Daoy (cell line): ENCODE measurements around the gene SLF2. TPM values are rescaled to one million over a fixed set of nuclear protein-coding genes. Genes with fewer than 3 reads are reported as not detected.

ENCODE experiments used
- DNase-seq: peaks from one replicate; pipeline ENCODE4 v3.0.0-alpha.2; 2015; ENCODE audit warnings: low read depth
- total RNA-seq: library from RNA; depleted of rRNA; stranded (reverse); fragments of >200 nt; shearing (Covaris generic); gene quantifications from 2 replicates; pipeline ENCODE4 v1.2.3, GENCODE V29; 2014

SLF2 gene
- total RNA-seq, 1 experiment from 2014 or later = 16.6 TPM

- DNase-seq = no peak
Measured at GRCh38 chr10:100980311-100980710, 67.5 kb downstream of the SLF2 start.

GRCh38 chr10:100980711-100981110 is 67.9 kb downstream of the SLF2 start:
- no peak for DNase-seq

- no peak for DNase-seq
Measured at GRCh38 chr10:100981178-100981772, 68.5 kb downstream of the SLF2 start.

- no peak for DNase-seq
Measured at GRCh38 chr10:100982916-100983830, 70.4 kb downstream of the SLF2 start.

GRCh38 chr10:100983868-100984671 is 71.3 kb downstream of the SLF2 start:
- DNase-seq = no peak

GRCh38 chr10:100984672-100985177 is 72.0 kb downstream of the SLF2 start:
- no peak for DNase-seq

GRCh38 chr10:100985336-100985735 is 72.6 kb downstream of the SLF2 start:
- no peak for DNase-seq

- DNase-seq = no peak
Measured at GRCh38 chr10:100986623-100986951, 73.8 kb downstream of the SLF2 start.

GRCh38 chr10:100986952-100987684 is 74.4 kb downstream of the SLF2 start, which contains the start of the genes MRPL43 and TWNK:
Gene MRPL43 (minus strand): TSS chr10:100987497. CDS start chr10:100987443, 54 bp downstream.
Gene TWNK (plus strand): TSS chr10:100987543. CDS start chr10:100988211, 668 bp downstream.
- DNase-seq = peak; percentile 74

- no peak for DNase-seq
Measured at GRCh38 chr10:100987685-100988049, 74.9 kb downstream of the SLF2 start.

- no peak for DNase-seq
Measured at GRCh38 chr10:100988166-100988565, 75.4 kb downstream of the SLF2 start.

- DNase-seq = no peak
Measured at GRCh38 chr10:100989088-100989487, 76.3 kb downstream of the SLF2 start.

- no peak for DNase-seq
Measured at GRCh38 chr10:100993986-100994708, 81.4 kb downstream of the SLF2 start.

- DNase-seq = no peak
Measured at GRCh38 chr10:100995181-100995580, 82.4 kb downstream of the SLF2 start.

GRCh38 chr10:100996678-100997359 is 84.1 kb downstream of the SLF2 start:
- DNase-seq = peak; percentile 45

GRCh38 chr10:100997360-100998182 is 84.8 kb downstream of the SLF2 start:
- DNase-seq = peak; percentile 65

- DNase-seq = peak; percentile 77
Measured at GRCh38 chr10:100998183-100998990, 85.6 kb downstream of the SLF2 start.
